RWPE2 (cell line): ENCODE results near the gene CEACAM16.
A peak's percentile ranks its signal among the peaks of the same experiment; 100 is the strongest.

Experiments used
- ATAC-seq: fragments of 200-7000 bp; cut with Tn5 transposase; 3 replicates; pipeline ENCODE4 v1.9.1; 2021; ENCODE audit warnings: low read depth
- DNase-seq: peaks from one replicate; pipeline ENCODE4 v3.0.0-alpha.2; 2020; ENCODE audit warnings: low spot score
- H3K27ac ChIP-seq: fragments of 450-650 bp; 2 replicates; pipeline ENCODE4 v1.5.1; 2017; ENCODE audit warnings: mild to moderate bottlenecking; ENCODE audit not compliant: poor library complexity, severe bottlenecking
- H3K27me3 ChIP-seq: fragments of 250-450 bp; sonication (Bioruptor Pico); 2 replicates; pipeline ENCODE4 v1.5.1; 2021; ENCODE audit warnings: mild to moderate bottlenecking, moderate library complexity; ENCODE audit not compliant: insufficient read depth, poor library complexity, severe bottlenecking
- H3K36me3 ChIP-seq: fragments of 250-450 bp; sonication (Bioruptor Pico); 2 replicates; pipeline ENCODE4 v1.5.1; 2020; ENCODE audit warnings: low read depth, mild to moderate bottlenecking, moderate library complexity
- H3K4me1 ChIP-seq: fragments of 250-450 bp; sonication (Bioruptor Pico); 2 replicates; pipeline ENCODE4 v1.5.1; 2021; ENCODE audit warnings: mild to moderate bottlenecking, moderate library complexity; ENCODE audit not compliant: insufficient read depth, poor library complexity, severe bottlenecking
- H3K4me3 ChIP-seq: fragments of 250-450 bp; sonication (Bioruptor Pico); 2 replicates; pipeline ENCODE4 v1.5.1; 2021; ENCODE audit warnings: mild to moderate bottlenecking, moderate library complexity; ENCODE audit not compliant: severe bottlenecking
- H3K9me3 ChIP-seq: fragments of 250-450 bp; sonication (Bioruptor Pico); 2 replicates; pipeline ENCODE4 v1.5.1; 2021; ENCODE audit warnings: mild to moderate bottlenecking, moderate library complexity; ENCODE audit not compliant: severe bottlenecking
- TF ChIP-seq, protein P1 (sequence below): fragments of 450-650 bp; IDR thresholded peaks from one replicate; pipeline ENCODE4 v1.5.1; 2017; ENCODE audit warnings: mild to moderate bottlenecking, moderate library complexity; ENCODE audit not compliant: poor library complexity, severe bottlenecking

The CEACAM16 gene

DNA sequence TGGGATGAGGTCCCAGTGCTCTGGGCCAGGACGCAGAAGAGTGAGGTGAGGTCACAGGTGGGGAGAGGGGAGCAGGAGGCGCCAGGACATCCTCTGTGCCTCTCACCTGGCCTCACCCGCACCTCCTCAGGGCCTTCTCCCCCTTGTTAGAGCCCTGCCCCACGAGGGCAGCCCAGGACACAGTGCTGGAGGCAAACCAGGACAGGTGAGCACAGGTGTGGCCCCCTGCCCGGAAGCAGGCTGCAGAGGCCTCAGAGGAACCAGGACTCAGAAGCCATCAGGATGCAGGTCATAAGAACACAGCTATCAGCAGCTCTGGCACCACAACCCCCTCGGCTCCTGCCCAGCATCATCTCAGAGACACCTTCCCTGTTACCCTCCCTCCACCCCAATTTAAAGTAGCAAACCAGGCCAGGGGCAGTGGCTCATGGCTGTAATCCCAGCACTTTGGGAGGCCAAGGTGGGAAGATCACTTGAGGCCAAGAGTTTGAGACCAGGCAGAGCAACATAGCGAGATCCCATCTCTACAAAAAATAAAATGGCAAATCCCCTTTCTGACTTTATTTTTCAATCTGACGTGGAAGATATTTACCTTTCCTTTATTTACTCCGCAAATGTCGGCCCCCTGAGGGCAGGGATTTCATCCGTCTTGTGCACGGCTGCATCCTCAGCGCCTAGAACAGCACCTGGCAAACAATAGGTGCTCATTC, at the start of gene CEACAM16:
Gene CEACAM16 (plus strand): TSS at position 660 of the 710 bp plus-strand sequence. CDS start 2,306 bp downstream, outside the sequence.
- no peaks in the 10 kb centered on the region for H3K27me3 ChIP-seq
- no peak within 1 kb of the TSS for H3K27ac ChIP-seq
- no peak for DNase-seq
- TF ChIP-seq, protein P1, sequence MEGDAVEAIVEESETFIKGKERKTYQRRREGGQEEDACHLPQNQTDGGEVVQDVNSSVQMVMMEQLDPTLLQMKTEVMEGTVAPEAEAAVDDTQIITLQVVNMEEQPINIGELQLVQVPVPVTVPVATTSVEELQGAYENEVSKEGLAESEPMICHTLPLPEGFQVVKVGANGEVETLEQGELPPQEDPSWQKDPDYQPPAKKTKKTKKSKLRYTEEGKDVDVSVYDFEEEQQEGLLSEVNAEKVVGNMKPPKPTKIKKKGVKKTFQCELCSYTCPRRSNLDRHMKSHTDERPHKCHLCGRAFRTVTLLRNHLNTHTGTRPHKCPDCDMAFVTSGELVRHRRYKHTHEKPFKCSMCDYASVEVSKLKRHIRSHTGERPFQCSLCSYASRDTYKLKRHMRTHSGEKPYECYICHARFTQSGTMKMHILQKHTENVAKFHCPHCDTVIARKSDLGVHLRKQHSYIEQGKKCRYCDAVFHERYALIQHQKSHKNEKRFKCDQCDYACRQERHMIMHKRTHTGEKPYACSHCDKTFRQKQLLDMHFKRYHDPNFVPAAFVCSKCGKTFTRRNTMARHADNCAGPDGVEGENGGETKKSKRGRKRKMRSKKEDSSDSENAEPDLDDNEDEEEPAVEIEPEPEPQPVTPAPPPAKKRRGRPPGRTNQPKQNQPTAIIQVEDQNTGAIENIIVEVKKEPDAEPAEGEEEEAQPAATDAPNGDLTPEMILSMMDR = no peak
- H3K4me1 ChIP-seq = peaks cover 11% of the 10 kb centered on the region
- no peaks in the 10 kb centered on the region for H3K36me3 ChIP-seq
- no peak for ATAC-seq
- no peaks in the 10 kb centered on the region for H3K9me3 ChIP-seq
- H3K4me3 ChIP-seq = no peak within 1 kb of the TSS

DNA sequence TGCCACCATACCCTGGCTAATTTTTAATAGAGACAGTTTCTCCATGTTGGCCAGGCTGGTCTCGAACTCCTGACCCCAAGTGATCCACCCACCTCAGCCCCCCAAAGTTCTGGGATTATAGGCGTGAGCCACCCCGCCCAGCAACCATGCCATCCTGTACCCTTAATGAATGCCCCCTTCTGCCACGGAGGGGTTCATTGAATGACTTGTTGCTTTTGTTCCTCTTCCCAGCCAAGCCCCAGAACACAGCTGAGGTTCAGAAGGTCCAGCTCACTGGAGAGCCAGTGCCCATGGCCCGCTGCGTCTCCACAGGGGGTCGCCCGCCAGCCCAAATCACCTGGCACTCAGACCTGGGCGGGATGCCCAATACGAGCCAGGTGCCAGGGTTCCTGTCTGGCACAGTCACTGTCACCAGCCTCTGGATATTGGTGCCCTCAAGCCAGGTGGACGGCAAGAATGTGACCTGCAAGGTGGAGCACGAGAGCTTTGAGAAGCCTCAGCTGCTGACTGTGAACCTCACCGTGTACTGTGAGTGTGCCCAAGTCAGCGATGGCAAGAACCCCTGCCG, 49.3 kb upstream of the CEACAM16 start:
- H3K27me3 ChIP-seq = no peaks in the 10 kb centered on the region
- H3K4me3 ChIP-seq = no peak overlapping the region
- H3K9me3 ChIP-seq = no peaks in the 10 kb centered on the region
- H3K4me1 ChIP-seq = no peaks in the 10 kb centered on the region
- no peak for ATAC-seq
- H3K27ac ChIP-seq = no peak overlapping the region
- TF ChIP-seq, protein P1 = no peak
- peaks cover 88% of the 10 kb centered on the region for H3K36me3 ChIP-seq
- DNase-seq = no peak

GRCh38 chr19:44653343-44653742, 45.6 kb upstream of the CEACAM16 start:
- no peaks in the 10 kb centered on the region for H3K27me3 ChIP-seq
- H3K4me1 ChIP-seq = no peaks in the 10 kb centered on the region
- TF ChIP-seq, protein P1 = no peak
- peaks cover 98% of the 10 kb centered on the region for H3K36me3 ChIP-seq
- H3K4me3 ChIP-seq = no peak overlapping the region
- no peak for DNase-seq
- ATAC-seq = no peak
- no peak overlapping the region for H3K27ac ChIP-seq
- H3K9me3 ChIP-seq = no peaks in the 10 kb centered on the region

- Histone ChIP-seq H3K4me3 (no peak overlapping the region), H3K4me1 (no peaks in the 10 kb centered on the region), H3K27me3 (no peaks in the 10 kb centered on the region), H3K9me3 (no peaks in the 10 kb centered on the region), H3K27ac (no peak overlapping the region), H3K36me3 (peaks cover 98% of the 10 kb centered on the region)
- DNase-seq = no peak
- TF ChIP-seq, protein P1 = peak; percentile 43
- peak; percentile 60 for ATAC-seq
These were observed 44.8 kb upstream of the CEACAM16 start for GRCh38 chr19:44653977-44654774.
